ENCODE measurements around the gene RAMP3.

- TF ChIP-seq POLR2A (IDR thresholded peaks at IDR 0.05), result no peak
- TF ChIP-seq CTCF (IDR thresholded peaks at IDR 0.05), result no peak
These were observed 42.7 kb upstream of the RAMP3 start for GRCh38 chr7:45114926-45115325.

All from vagina (tissue), 2 donors.